ENCODE measurements around the gene SMYD3. TPM values are rescaled to one million over a fixed set of nuclear protein-coding genes. Genes with fewer than 3 reads are reported as not detected.

The SMYD3 gene
- total RNA-seq, 2 donors from 2014 or later = 15.8 to 21.8 TPM

- DNase-seq (no peak), ATAC-seq (no peak)
- intact Hi-C loops (cut with DNase I, micrococcal nuclease) = no loop called here
These were observed 580.2 kb downstream of the SMYD3 start for GRCh38 chr1:245926888-245927287.

- DNase-seq = no peak
- intact Hi-C loops (cut with DNase I, micrococcal nuclease) = no loop called here
These were observed 583.9 kb downstream of the SMYD3 start for GRCh38 chr1:245923215-245923614.

GRCh38 chr1:245921417-245921816 is 585.7 kb downstream of the SMYD3 start:
- ATAC-seq (no peak), DNase-seq (no peak)
- intact Hi-C loops (cut with DNase I, micrococcal nuclease) = no loop called here

More at GRCh38 chr1:245923215-245923614, 583.9 kb downstream of the SMYD3 start:
- no peak for ATAC-seq

GRCh38 chr1:245917403-245917802 is 589.7 kb downstream of the SMYD3 start:
- DNase-seq (no peak), ATAC-seq (no peak)
- intact Hi-C loops (cut with DNase I, micrococcal nuclease) = no loop called here

GRCh38 chr1:245915841-245916240 is 591.2 kb downstream of the SMYD3 start:
- ATAC-seq = no peak
- intact Hi-C loops (cut with DNase I, micrococcal nuclease) = no loop called here
- DNase-seq = no peak

- intact Hi-C loops (cut with DNase I, micrococcal nuclease) = no loop called here
- no peak for DNase-seq
- ATAC-seq = no peak
These were observed 591.7 kb downstream of the SMYD3 start for GRCh38 chr1:245915406-245915805.

GRCh38 chr1:245908543-245908942 is 598.5 kb downstream of the SMYD3 start:
- DNase-seq (no peak), ATAC-seq (no peak)
- intact Hi-C loops (cut with DNase I, micrococcal nuclease) = no loop called here

- ATAC-seq (no peak), DNase-seq (no peak)
- intact Hi-C loops (cut with DNase I, micrococcal nuclease) = no loop called here
These were observed 600.9 kb downstream of the SMYD3 start for GRCh38 chr1:245906207-245906606.

- ATAC-seq (no peak), DNase-seq (no peak)
- intact Hi-C loops (cut with DNase I, micrococcal nuclease) = no loop called here
These were observed 603.2 kb downstream of the SMYD3 start for GRCh38 chr1:245903851-245904250.

GRCh38 chr1:245901565-245901964 is 605.5 kb downstream of the SMYD3 start:
- DNase-seq (no peak), ATAC-seq (no peak)
- intact Hi-C loops (cut with DNase I, micrococcal nuclease) = no loop called here

GRCh38 chr1:245901037-245901436 is 606.0 kb downstream of the SMYD3 start:
- DNase-seq (no peak), ATAC-seq (no peak)
- intact Hi-C loops (cut with DNase I, micrococcal nuclease) = no loop called here

- no peak for DNase-seq
- intact Hi-C loops (cut with DNase I, micrococcal nuclease) = no loop called here
These were observed 608.5 kb downstream of the SMYD3 start for GRCh38 chr1:245898581-245898980.

GRCh38 chr1:245896258-245896657 is 610.8 kb downstream of the SMYD3 start:
- DNase-seq (no peak), ATAC-seq (no peak)
- intact Hi-C loops (cut with DNase I, micrococcal nuclease) = no loop called here

More at GRCh38 chr1:245898581-245898980, 608.5 kb downstream of the SMYD3 start:
- no peak for ATAC-seq

GRCh38 chr1:245895455-245895959 is 611.6 kb downstream of the SMYD3 start:
- intact Hi-C loops (cut with DNase I, micrococcal nuclease) = no loop called here
- ATAC-seq (no peak), DNase-seq (no peak)

GRCh38 chr1:245894843-245895242 is 612.2 kb downstream of the SMYD3 start:
- ATAC-seq (peak; percentile 100), DNase-seq (peak; percentile 31 to 45)
- intact Hi-C loops (cut with DNase I, micrococcal nuclease) = no loop called here

- intact Hi-C loops (cut with DNase I, micrococcal nuclease) = no loop called here
- DNase-seq (no peak), ATAC-seq (no peak)
These were observed 614.1 kb downstream of the SMYD3 start for GRCh38 chr1:245893025-245893424.

- ATAC-seq (no peak), DNase-seq (no peak)
- intact Hi-C loops (cut with DNase I, micrococcal nuclease) = no loop called here
These were observed 618.3 kb downstream of the SMYD3 start for GRCh38 chr1:245888809-245889208.

GRCh38 chr1:245887829-245888228 is 619.2 kb downstream of the SMYD3 start:
- DNase-seq (no peak), ATAC-seq (no peak)
- intact Hi-C loops (cut with DNase I, micrococcal nuclease) = no loop called here

- ATAC-seq = no peak
- no peak for DNase-seq
- intact Hi-C loops (cut with DNase I, micrococcal nuclease) = no loop called here
These were observed 625.2 kb downstream of the SMYD3 start for GRCh38 chr1:245881767-245882391.

- no peak for DNase-seq
- ATAC-seq = no peak
- intact Hi-C loops (cut with DNase I, micrococcal nuclease) = no loop called here
These were observed 626.2 kb downstream of the SMYD3 start for GRCh38 chr1:245880754-245881403.

- intact Hi-C loops (cut with DNase I, micrococcal nuclease) = no loop called here
- DNase-seq (no peak), ATAC-seq (no peak)
These were observed 628.0 kb downstream of the SMYD3 start for GRCh38 chr1:245879091-245879490.

Measured in left colon (tissue), 2 donors.